Measurements from ENCODE around the gene DIPK1C. TPM values are rescaled to one million over a fixed set of nuclear protein-coding genes. Genes with fewer than 3 reads are reported as not detected.

Gene DIPK1C
- total RNA-seq, 1 donor from 2014 or later: 13.7 TPM

GRCh38 chr18:74499633-74500032 is 42.5 kb upstream of the DIPK1C start:
- TF ChIP-seq CTCF (IDR thresholded peaks at IDR 0.05) (no peak), EZH2phosphoT487 (IDR thresholded peaks at IDR 0.05) (no peak), EZH2 (IDR thresholded peaks at IDR 0.05) (no peak)
- Mint-ChIP-seq H3K4me1 (peaks cover 18% of the 10 kb centered on the region), H3K27ac (no peak overlapping the region), H3K9me3 (no peaks in the 10 kb centered on the region), H3K4me3 (no peak overlapping the region), H3K36me3 (peaks cover 10% of the 10 kb centered on the region), H3K27me3 (ENCODE audit: insufficient read depth, low read depth) (peaks cover 3% of the 10 kb centered on the region)
- Histone ChIP-seq H3F3A (ENCODE audit: low read depth) (peaks cover 6% of the 10 kb centered on the region), H3K36me3 (peaks cover 9% of the 10 kb centered on the region), H3K4me2 (no peak overlapping the region), H3K9me3 (ENCODE audit: low read depth) (no peaks in the 10 kb centered on the region), H2AFZ (replicated peaks) (no peak overlapping the region), H3K27me3 (no peaks in the 10 kb centered on the region), H3K27ac (no peak overlapping the region), H3K79me2 (ENCODE audit: low read depth) (peaks cover 43% of the 10 kb centered on the region), H3K4me1 (no peaks in the 10 kb centered on the region), H3K9ac (no peak overlapping the region), H3K4me3 (no peak overlapping the region), H4K20me1 (ENCODE audit: low read depth) (peaks cover 20% of the 10 kb centered on the region)
- no peak for DNase-seq (ENCODE audit: low spot score)

GRCh38 chr18:74498712-74499627 is 41.9 kb upstream of the DIPK1C start:
- Histone ChIP-seq H3K27ac (no peak overlapping the region), H3K9ac (no peak overlapping the region), H3K27me3 (no peaks in the 10 kb centered on the region), H3K4me2 (no peak overlapping the region), H3K36me3 (peaks cover 9% of the 10 kb centered on the region), H4K20me1 (ENCODE audit: low read depth) (peaks cover 20% of the 10 kb centered on the region), H3K4me1 (no peaks in the 10 kb centered on the region), H3K79me2 (ENCODE audit: low read depth) (peaks cover 43% of the 10 kb centered on the region), H3K4me3 (no peak overlapping the region), H3K9me3 (ENCODE audit: low read depth) (no peaks in the 10 kb centered on the region), H2AFZ (replicated peaks) (no peak overlapping the region), H3F3A (ENCODE audit: low read depth) (peaks cover 8% of the 10 kb centered on the region)
- TF ChIP-seq EZH2 (IDR thresholded peaks at IDR 0.05) (no peak), EZH2phosphoT487 (IDR thresholded peaks at IDR 0.05) (no peak), CTCF (IDR thresholded peaks at IDR 0.05) (no peak)
- Mint-ChIP-seq H3K27ac (no peak overlapping the region), H3K36me3 (peaks cover 10% of the 10 kb centered on the region), H3K4me3 (peak overlapping the region; percentile 69), H3K27me3 (ENCODE audit: insufficient read depth, low read depth) (peaks cover 3% of the 10 kb centered on the region), H3K9me3 (no peaks in the 10 kb centered on the region), H3K4me1 (peaks cover 18% of the 10 kb centered on the region)
- DNase-seq (ENCODE audit: low spot score): no peak

GRCh38 chr18:74497778-74498177 is 40.7 kb upstream of the DIPK1C start:
- peak overlapping the region; percentile 79 for H3K4me2 ChIP-seq
- H3K36me3 ChIP-seq: peaks cover 9% of the 10 kb centered on the region
- no peaks in the 10 kb centered on the region for H3K9me3 Mint-ChIP-seq
- no peak overlapping the region for H3K27ac Mint-ChIP-seq
- H3K27me3 ChIP-seq: no peaks in the 10 kb centered on the region
- H3K9me3 ChIP-seq (ENCODE audit: low read depth): no peaks in the 10 kb centered on the region
- H3K4me3 ChIP-seq: no peak overlapping the region
- peak overlapping the region; percentile 96 for H3K4me3 Mint-ChIP-seq
- DNase-seq (ENCODE audit: low spot score): no peak
- TF ChIP-seq EZH2phosphoT487 (IDR thresholded peaks at IDR 0.05): no peak
- TF ChIP-seq EZH2 (IDR thresholded peaks at IDR 0.05): no peak
- no peak for TF ChIP-seq CTCF (IDR thresholded peaks at IDR 0.05)
- H2AFZ ChIP-seq (replicated peaks): no peak overlapping the region
- H3K9ac ChIP-seq: no peak overlapping the region
- H3K27me3 Mint-ChIP-seq (ENCODE audit: insufficient read depth, low read depth): peaks cover 6% of the 10 kb centered on the region
- H3K36me3 Mint-ChIP-seq: peaks cover 7% of the 10 kb centered on the region
- peaks cover 43% of the 10 kb centered on the region for H3K79me2 ChIP-seq (ENCODE audit: low read depth)
- no peaks in the 10 kb centered on the region for H3K4me1 ChIP-seq
- H3K4me1 Mint-ChIP-seq: peaks cover 21% of the 10 kb centered on the region
- peaks cover 20% of the 10 kb centered on the region for H4K20me1 ChIP-seq (ENCODE audit: low read depth)
- no peak overlapping the region for H3K27ac ChIP-seq
- peaks cover 13% of the 10 kb centered on the region for H3F3A ChIP-seq (ENCODE audit: low read depth)

All from neural progenitor cell (in vitro differentiated cells).